ENCODE results near the gene ADSS1. TPM values are rescaled to one million over a fixed set of nuclear protein-coding genes. Genes with fewer than 3 reads are reported as not detected.

Gene ADSS1
- total RNA-seq, 1 experiment from 2014 or later, result 2.8 TPM

DNA sequence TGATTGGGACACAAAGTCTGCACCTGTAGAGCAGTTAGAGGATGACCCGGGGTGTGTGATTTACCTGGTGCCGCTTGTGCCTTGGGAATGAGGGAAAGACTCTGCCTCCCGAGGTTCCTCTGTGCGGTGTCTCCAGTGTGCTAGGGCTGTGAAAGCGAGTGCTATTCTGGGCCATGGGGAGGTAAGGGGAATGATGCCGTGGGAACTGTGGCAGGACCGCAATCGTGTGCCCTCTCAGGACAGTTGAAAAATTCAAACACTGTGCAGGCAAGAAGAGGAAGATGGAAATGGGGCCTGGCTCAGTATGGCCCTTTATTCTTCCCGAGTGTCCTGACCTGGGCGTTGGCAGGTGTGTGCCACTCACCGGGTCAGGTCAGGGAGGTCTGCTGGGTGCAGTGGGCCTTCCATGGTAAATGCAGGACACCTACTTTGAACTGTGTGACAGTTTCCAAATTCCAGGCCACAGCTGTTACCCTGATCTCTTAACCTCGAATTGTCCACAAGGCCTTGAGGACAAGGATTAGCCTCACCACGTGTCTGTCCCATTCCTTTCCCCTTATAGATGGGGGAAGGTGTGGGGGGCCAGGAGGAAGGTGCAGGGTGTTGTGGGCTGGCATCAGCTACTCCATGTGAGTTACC, 30.3 kb downstream of the ADSS1 start:
- H3K9ac ChIP-seq (ENCODE audit: low read length), result peak overlapping the region; percentile 90
- H2AFZ ChIP-seq (ENCODE audit: low read length), result no peak overlapping the region
- H3K79me2 ChIP-seq (ENCODE audit: low read length), result peaks cover 51% of the 10 kb centered on the region
- peaks cover 26% of the 10 kb centered on the region for H4K20me1 ChIP-seq (ENCODE audit: insufficient read depth, low read depth, low read length)
- H3K9me2 ChIP-seq (replicated peaks; ENCODE audit: insufficient read depth, low read length), result no peaks in the 10 kb centered on the region
- H3K27me3 ChIP-seq (ENCODE audit: low read length), result no peaks in the 10 kb centered on the region
- no peak for DNase-seq
- no peak overlapping the region for H3K27ac ChIP-seq (ENCODE audit: low read length)
- peak overlapping the region; percentile 94 for H3K4me2 ChIP-seq (ENCODE audit: low read depth, low read length, poor library complexity, severe bottlenecking)
- peaks cover 5% of the 10 kb centered on the region; the same call in 1 of the 2 replicates for H3K36me3 ChIP-seq (ENCODE audit: insufficient read depth, low read length)
- no peaks in the 10 kb centered on the region for H3K9me3 ChIP-seq (ENCODE audit: low read length)
- H3K4me1 ChIP-seq (ENCODE audit: low read length), result peaks cover 20% of the 10 kb centered on the region
- H3K4me3 ChIP-seq (ENCODE audit: low read length), result peak overlapping the region; percentile 99

DNA sequence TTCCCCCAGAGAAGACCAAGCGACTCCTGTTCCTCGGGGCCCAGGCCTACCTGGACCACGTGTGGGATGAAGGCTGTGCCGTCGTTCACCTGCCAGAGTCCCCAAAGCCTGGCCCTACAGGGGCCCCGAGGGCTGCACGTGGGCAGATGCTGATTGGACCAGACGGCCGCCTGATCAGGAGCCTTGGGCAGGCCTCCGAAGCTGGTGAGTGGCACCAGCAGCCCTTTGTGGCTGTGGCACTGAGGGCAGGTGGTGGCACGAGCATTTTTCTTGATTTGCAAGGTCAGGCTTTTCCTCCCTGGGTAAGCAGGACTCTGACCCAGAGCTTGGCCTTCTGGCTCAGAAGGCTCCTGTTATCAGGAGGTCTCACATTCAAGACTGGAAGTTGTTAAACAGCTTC, 31.6 kb downstream of the ADSS1 start:
- Histone ChIP-seq H4K20me1 (ENCODE audit: insufficient read depth, low read depth, low read length) (peaks cover 26% of the 10 kb centered on the region), H3K27ac (ENCODE audit: low read length) (no peak overlapping the region), H3K9me2 (replicated peaks; ENCODE audit: insufficient read depth, low read length) (no peaks in the 10 kb centered on the region), H3K9me3 (ENCODE audit: low read length) (no peaks in the 10 kb centered on the region), H2AFZ (ENCODE audit: low read length) (no peak overlapping the region), H3K4me2 (ENCODE audit: low read depth, low read length, poor library complexity, severe bottlenecking) (no peak overlapping the region), H3K4me1 (ENCODE audit: low read length) (peaks cover 20% of the 10 kb centered on the region), H3K27me3 (ENCODE audit: low read length) (no peaks in the 10 kb centered on the region), H3K36me3 (ENCODE audit: insufficient read depth, low read length) (peaks cover 5% of the 10 kb centered on the region; the same call in 1 of the 2 replicates), H3K4me3 (ENCODE audit: low read length) (no peak overlapping the region), H3K79me2 (ENCODE audit: low read length) (peaks cover 52% of the 10 kb centered on the region), H3K9ac (ENCODE audit: low read length) (no peak overlapping the region)
- DNase-seq, result no peak

DNA sequence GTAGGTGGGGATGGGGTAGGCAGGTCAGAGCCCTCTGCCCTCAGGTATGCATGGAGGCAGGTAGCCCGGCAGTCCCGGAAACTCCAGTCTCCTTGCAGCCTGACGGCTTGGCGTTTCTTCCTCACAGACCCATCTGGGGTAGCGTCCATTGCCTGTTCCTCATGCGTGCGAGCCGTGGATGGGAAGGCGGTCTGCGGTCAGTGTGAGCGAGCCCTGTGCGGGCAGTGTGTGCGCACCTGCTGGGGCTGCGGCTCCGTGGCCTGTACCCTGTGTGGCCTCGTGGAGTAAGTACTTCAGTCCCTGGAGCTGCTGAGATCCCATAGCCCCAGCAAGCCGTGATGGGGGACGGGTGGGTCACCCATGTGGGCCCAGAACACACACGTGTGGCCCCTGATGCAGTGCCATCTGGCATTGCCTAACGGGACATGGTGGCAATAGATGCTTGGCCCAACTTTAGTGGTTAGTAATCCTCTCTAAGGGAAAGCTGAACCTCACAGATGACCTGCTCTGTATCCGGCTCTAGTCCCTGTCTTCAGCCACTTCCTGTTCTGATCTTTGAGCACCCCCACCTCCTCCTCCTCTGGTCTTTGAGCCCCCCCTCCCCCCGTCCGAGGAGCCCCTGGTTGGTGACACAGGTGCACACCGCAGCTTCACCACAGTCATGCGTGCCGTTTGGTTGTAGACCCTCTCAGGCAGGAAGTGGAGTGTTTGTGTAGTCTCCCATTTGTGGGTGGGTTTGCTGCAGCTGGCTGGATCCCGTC, 32.6 kb downstream of the ADSS1 start:
- DNase-seq, result no peak
- no peak overlapping the region for H3K4me2 ChIP-seq (ENCODE audit: low read depth, low read length, poor library complexity, severe bottlenecking)
- H2AFZ ChIP-seq (ENCODE audit: low read length), result no peak overlapping the region
- no peak overlapping the region for H3K9ac ChIP-seq (ENCODE audit: low read length)
- peaks cover 5% of the 10 kb centered on the region; the same call in 1 of the 2 replicates for H3K36me3 ChIP-seq (ENCODE audit: insufficient read depth, low read length)
- H4K20me1 ChIP-seq (ENCODE audit: insufficient read depth, low read depth, low read length), result peaks cover 30% of the 10 kb centered on the region
- H3K79me2 ChIP-seq (ENCODE audit: low read length), result peaks cover 52% of the 10 kb centered on the region
- no peak overlapping the region for H3K4me3 ChIP-seq (ENCODE audit: low read length)
- no peaks in the 10 kb centered on the region for H3K9me2 ChIP-seq (replicated peaks; ENCODE audit: insufficient read depth, low read length)
- peaks cover 20% of the 10 kb centered on the region for H3K4me1 ChIP-seq (ENCODE audit: low read length)
- no peak overlapping the region for H3K27ac ChIP-seq (ENCODE audit: low read length)
- H3K27me3 ChIP-seq (ENCODE audit: low read length), result no peaks in the 10 kb centered on the region
- no peaks in the 10 kb centered on the region for H3K9me3 ChIP-seq (ENCODE audit: low read length)

DNA sequence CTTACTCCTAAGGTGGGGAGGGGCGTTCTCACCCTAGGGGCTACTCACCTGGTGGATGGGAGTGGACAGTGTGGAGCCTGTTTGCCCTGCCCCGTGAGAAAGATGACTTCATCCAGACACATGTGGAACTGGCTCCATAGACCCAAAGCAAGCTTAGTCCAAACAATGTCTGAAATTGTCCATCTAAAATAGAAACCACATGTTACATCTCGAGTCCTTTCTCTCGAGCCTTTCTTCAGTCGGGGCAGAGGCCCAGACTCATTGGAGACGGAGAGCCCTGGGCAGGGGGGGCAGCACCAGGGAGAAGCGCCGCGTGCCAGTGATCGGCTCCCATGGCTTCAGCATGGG, 33.2 kb downstream of the ADSS1 start:
- Histone ChIP-seq H2AFZ (ENCODE audit: low read length) (no peak overlapping the region), H3K4me2 (ENCODE audit: low read depth, low read length, poor library complexity, severe bottlenecking) (no peak overlapping the region), H3K9me2 (replicated peaks; ENCODE audit: insufficient read depth, low read length) (no peaks in the 10 kb centered on the region), H3K4me3 (ENCODE audit: low read length) (no peak overlapping the region), H3K4me1 (ENCODE audit: low read length) (peaks cover 16% of the 10 kb centered on the region), H3K27ac (ENCODE audit: low read length) (no peak overlapping the region), H3K9me3 (ENCODE audit: low read length) (no peaks in the 10 kb centered on the region), H3K36me3 (ENCODE audit: insufficient read depth, low read length) (peaks cover 5% of the 10 kb centered on the region; the same call in 1 of the 2 replicates), H3K27me3 (ENCODE audit: low read length) (no peaks in the 10 kb centered on the region), H3K9ac (ENCODE audit: low read length) (no peak overlapping the region), H4K20me1 (ENCODE audit: insufficient read depth, low read depth, low read length) (peaks cover 30% of the 10 kb centered on the region), H3K79me2 (ENCODE audit: low read length) (peaks cover 52% of the 10 kb centered on the region)
- no peak for DNase-seq

DNA sequence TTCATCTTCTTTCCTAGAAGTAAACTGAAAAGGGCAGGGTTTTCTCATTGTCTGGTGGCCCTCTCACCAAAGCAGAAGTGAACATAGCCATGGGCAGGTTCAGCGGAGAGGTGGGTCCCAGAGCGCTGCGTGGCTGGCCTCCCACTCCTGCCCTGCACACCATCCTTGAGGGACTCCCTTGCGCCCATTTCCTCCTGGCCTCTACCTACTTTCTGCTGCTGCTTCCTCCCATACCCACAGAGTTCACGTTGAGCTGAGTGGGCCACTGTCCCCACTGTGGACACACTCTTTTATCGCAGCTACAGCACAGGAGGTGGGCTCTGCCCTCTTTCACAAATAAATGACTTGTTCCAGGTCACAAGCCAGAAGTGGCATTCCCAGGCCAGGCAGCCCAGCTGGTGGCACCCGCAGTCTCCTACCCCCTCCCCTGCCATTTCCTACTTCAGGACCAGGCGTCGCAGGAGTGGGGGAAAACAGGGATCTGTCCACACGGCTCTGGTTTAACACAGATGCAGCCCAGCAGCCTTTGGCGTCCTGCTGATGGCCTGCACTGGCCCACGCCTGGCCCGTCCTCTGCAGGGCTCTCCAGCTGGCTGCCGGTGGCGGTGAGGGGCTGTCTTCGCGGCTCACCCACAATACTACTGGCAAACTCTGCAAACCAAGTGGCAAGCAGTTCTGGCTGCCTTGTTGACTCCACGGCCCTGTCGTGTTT, 33.8 kb downstream of the ADSS1 start:
- H3K27ac ChIP-seq (ENCODE audit: low read length), result no peak overlapping the region
- H3K27me3 ChIP-seq (ENCODE audit: low read length), result no peaks in the 10 kb centered on the region
- H4K20me1 ChIP-seq (ENCODE audit: insufficient read depth, low read depth, low read length), result peaks cover 30% of the 10 kb centered on the region
- H3K9me3 ChIP-seq (ENCODE audit: low read length), result no peaks in the 10 kb centered on the region
- DNase-seq, result no peak
- H3K79me2 ChIP-seq (ENCODE audit: low read length), result peaks cover 52% of the 10 kb centered on the region
- H3K4me1 ChIP-seq (ENCODE audit: low read length), result peaks cover 15% of the 10 kb centered on the region
- peaks cover 5% of the 10 kb centered on the region; the same call in 1 of the 2 replicates for H3K36me3 ChIP-seq (ENCODE audit: insufficient read depth, low read length)
- no peak overlapping the region for H3K4me2 ChIP-seq (ENCODE audit: low read depth, low read length, poor library complexity, severe bottlenecking)
- H2AFZ ChIP-seq (ENCODE audit: low read length), result no peak overlapping the region
- no peak overlapping the region for H3K9ac ChIP-seq (ENCODE audit: low read length)
- no peaks in the 10 kb centered on the region for H3K9me2 ChIP-seq (replicated peaks; ENCODE audit: insufficient read depth, low read length)
- no peak overlapping the region for H3K4me3 ChIP-seq (ENCODE audit: low read length)

DNA sequence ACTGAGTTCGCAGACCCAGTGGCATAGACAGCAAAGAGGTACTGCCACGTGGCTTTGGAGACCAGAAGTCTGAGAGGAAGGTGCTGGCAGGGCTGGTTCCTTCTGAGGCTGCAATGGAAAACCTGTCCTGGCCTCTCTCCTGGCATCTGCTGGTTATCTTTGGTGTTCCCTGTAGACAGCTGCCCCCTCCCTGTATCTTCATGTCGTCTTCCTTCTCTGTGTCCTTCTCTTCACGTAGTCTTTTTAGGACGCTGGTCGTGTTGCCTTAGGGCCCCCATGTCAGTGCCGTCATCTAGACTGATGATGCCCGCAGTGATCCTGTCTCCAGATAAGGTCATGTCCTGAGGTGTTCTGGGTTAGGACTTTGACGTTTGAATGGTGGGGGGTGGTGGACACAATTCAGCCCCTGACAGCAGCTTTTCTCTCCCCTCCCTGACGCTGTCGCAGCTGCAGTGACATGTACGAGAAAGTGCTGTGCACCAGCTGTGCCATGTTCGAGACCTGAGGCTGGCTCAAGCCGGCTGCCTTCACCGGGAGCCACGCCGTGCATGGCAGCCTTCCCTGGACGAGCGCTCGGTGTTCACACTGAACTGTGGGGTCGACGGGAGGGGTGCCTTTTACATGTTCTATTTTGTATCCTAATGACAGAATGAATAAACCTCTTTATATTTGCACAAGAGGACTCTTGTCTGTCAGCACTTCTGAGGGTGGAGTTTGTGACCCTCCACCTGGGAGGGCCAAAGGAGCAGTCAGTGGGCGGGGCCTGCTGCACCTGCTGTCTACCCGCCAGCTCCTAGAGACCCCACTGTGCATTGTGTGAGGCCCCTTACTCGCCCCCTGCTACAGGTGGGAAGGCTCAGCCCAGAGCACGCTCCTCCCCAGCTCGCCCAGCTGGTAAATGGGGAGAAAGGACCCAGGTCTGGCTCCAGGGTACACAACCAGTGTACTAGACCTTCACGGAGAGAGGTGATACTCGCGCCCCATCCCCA, 35.2 kb downstream of the ADSS1 start:
- no peak overlapping the region for H3K27ac ChIP-seq (ENCODE audit: low read length)
- peaks cover 39% of the 10 kb centered on the region for H3K79me2 ChIP-seq (ENCODE audit: low read length)
- H2AFZ ChIP-seq (ENCODE audit: low read length), result no peak overlapping the region
- peaks cover 5% of the 10 kb centered on the region; the same call in 1 of the 2 replicates for H3K36me3 ChIP-seq (ENCODE audit: insufficient read depth, low read length)
- H3K4me3 ChIP-seq (ENCODE audit: low read length), result no peak overlapping the region
- H3K9ac ChIP-seq (ENCODE audit: low read length), result no peak overlapping the region
- H3K4me1 ChIP-seq (ENCODE audit: low read length), result peaks cover 8% of the 10 kb centered on the region
- no peaks in the 10 kb centered on the region for H3K27me3 ChIP-seq (ENCODE audit: low read length)
- no peaks in the 10 kb centered on the region for H3K9me2 ChIP-seq (replicated peaks; ENCODE audit: insufficient read depth, low read length)
- peaks cover 21% of the 10 kb centered on the region for H4K20me1 ChIP-seq (ENCODE audit: insufficient read depth, low read depth, low read length)
- H3K9me3 ChIP-seq (ENCODE audit: low read length), result no peaks in the 10 kb centered on the region
- no peak for DNase-seq
- H3K4me2 ChIP-seq (ENCODE audit: low read depth, low read length, poor library complexity, severe bottlenecking), result no peak overlapping the region

DNA sequence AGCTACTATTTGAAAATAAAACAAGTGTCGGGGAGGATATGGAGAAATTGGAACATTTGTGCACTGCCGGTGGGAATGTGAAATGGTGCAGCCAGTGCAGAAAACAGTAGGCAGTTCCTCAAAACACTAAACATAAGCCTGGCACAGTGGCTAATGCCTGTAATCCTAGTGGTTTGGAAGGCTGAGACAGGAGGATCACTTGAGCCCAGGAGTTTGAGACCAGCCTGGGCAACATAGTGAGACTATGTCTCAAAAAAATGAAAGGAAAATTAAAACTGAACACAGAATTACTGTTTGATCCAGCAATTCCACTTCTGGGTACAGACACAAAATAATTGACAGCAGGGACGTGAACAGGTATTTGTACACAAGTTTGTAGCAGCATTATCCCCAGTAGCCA, 41.5 kb downstream of the ADSS1 start:
- Histone ChIP-seq H2AFZ (ENCODE audit: low read length) (no peak overlapping the region), H3K36me3 (ENCODE audit: insufficient read depth, low read length) (0 out of 2 replicates have a peak, but pooled peaks cover under 1% of the 10 kb centered on the region), H3K9me3 (ENCODE audit: low read length) (no peaks in the 10 kb centered on the region), H3K79me2 (ENCODE audit: low read length) (no peaks in the 10 kb centered on the region), H3K4me1 (ENCODE audit: low read length) (peaks cover 5% of the 10 kb centered on the region), H4K20me1 (ENCODE audit: insufficient read depth, low read depth, low read length) (peaks cover 4% of the 10 kb centered on the region; the same call in 1 of the 2 replicates), H3K9me2 (replicated peaks; ENCODE audit: insufficient read depth, low read length) (no peaks in the 10 kb centered on the region), H3K27ac (ENCODE audit: low read length) (no peak overlapping the region), H3K27me3 (ENCODE audit: low read length) (no peaks in the 10 kb centered on the region), H3K4me2 (ENCODE audit: low read depth, low read length, poor library complexity, severe bottlenecking) (no peak overlapping the region), H3K9ac (ENCODE audit: low read length) (no peak overlapping the region), H3K4me3 (ENCODE audit: low read length) (no peak overlapping the region)
- DNase-seq, result no peak

Data from Karpas-422 (cell line).